HG02759 (cell line): ENCODE data around the gene SV2C.
"Not testable (repeated sequence)": the region's sequence is repeated elsewhere in the genome, so short reads cannot be mapped to it uniquely, and the experiment has no call there.

Experiments
- ATAC-seq: cut with Tn5 transposase; IDR thresholded peaks from one replicate; pipeline ENCODE4 v1.9.1; 2021; ENCODE audit warnings: mild to moderate bottlenecking, moderate library complexity; ENCODE audit not compliant: unreplicated experiment

The SV2C gene

GRCh38 chr5:76334574-76334973 is 251.4 kb downstream of the SV2C start:
- no peak for ATAC-seq

- ATAC-seq, result not testable (repeated sequence)
Measured at GRCh38 chr5:76335451-76335850, 252.3 kb downstream of the SV2C start.

- not testable (repeated sequence) for ATAC-seq
Measured at GRCh38 chr5:76336253-76336809, 253.1 kb downstream of the SV2C start.

GRCh38 chr5:76337953-76338451 is 254.8 kb downstream of the SV2C start:
- ATAC-seq, result peak; percentile 71

- ATAC-seq, result no peak
Measured at GRCh38 chr5:76339919-76340318, 256.7 kb downstream of the SV2C start.

- ATAC-seq, result no peak
Measured at GRCh38 chr5:76341651-76342334, 258.6 kb downstream of the SV2C start.

- ATAC-seq, result no peak
Measured at GRCh38 chr5:76342474-76342873, 259.3 kb downstream of the SV2C start.

GRCh38 chr5:76345582-76345981 is 262.4 kb downstream of the SV2C start:
- no peak for ATAC-seq

GRCh38 chr5:76351176-76351575 is 268.0 kb downstream of the SV2C start:
- peak; percentile 26 for ATAC-seq

GRCh38 chr5:76351577-76351976 is 268.4 kb downstream of the SV2C start:
- peak; percentile 99 for ATAC-seq

GRCh38 chr5:76356887-76357286 is 273.7 kb downstream of the SV2C start:
- no peak for ATAC-seq

- no peak for ATAC-seq
Measured at GRCh38 chr5:76363352-76364225, 280.4 kb downstream of the SV2C start.

GRCh38 chr5:76364226-76364589 is 281.0 kb downstream of the SV2C start:
- no peak for ATAC-seq

GRCh38 chr5:76365561-76365960 is 282.4 kb downstream of the SV2C start:
- ATAC-seq, result no peak

- ATAC-seq, result no peak
Measured at GRCh38 chr5:76366596-76366995, 283.4 kb downstream of the SV2C start.

- ATAC-seq, result peak; percentile 75
Measured at GRCh38 chr5:76367623-76368371, 284.6 kb downstream of the SV2C start.

GRCh38 chr5:76368941-76369340 is 285.8 kb downstream of the SV2C start:
- ATAC-seq, result no peak

- not testable (repeated sequence) for ATAC-seq
Measured at GRCh38 chr5:76369668-76370067, 286.5 kb downstream of the SV2C start.

- ATAC-seq, result no peak
Measured at GRCh38 chr5:76371960-76372322, 288.8 kb downstream of the SV2C start.

GRCh38 chr5:76372323-76373054 is 289.3 kb downstream of the SV2C start:
- no peak for ATAC-seq
